ENCODE data around the gene B4GALNT3. TPM values are rescaled to one million over a fixed set of nuclear protein-coding genes. Genes with fewer than 3 reads are reported as not detected.
A peak's percentile ranks its signal among the peaks of the same experiment; 100 is the strongest.

B4GALNT3 gene
- total RNA-seq, 1 experiment from 2014 or later, result 23.3 TPM

DNA sequence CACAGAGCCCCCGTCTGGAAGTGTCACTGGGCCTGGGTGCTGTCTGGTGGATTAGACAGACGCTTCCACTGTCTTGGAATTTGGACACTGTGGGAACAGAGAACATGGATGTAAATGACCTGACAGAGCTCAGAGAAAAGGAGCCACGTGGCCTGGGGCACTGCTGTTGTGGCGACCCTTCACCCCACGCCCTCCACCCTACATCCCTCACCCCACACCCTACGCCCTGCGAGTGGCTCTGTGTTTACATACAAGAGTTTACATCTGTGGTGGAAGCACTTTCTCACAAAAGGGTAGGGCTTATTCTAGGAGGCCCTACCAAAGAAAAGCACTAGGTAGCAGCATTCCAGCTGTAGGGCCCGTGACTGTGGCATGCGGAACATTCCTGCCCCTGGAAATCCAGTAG lies 47.7 kb downstream of the B4GALNT3 start:
- no peak overlapping the region for H4K8ac ChIP-seq (replicated peaks; ENCODE audit: insufficient read length, low read depth, low read length)
- no CpG with 5 or more reads among the region's 9 CpGs for WGBS (ENCODE audit: extremely low coverage, insufficient read length, low lambda C conversion rate)
- H3K79me2 ChIP-seq (ENCODE audit: insufficient read depth, low read length), result no peaks in the 10 kb centered on the region
- no peak overlapping the region for H3K4ac ChIP-seq (ENCODE audit: low read depth, low read length)
- no peak overlapping the region for H2AFZ ChIP-seq (ENCODE audit: low read length)
- no peaks in the 10 kb centered on the region; the same call in 1 of the 2 replicates for H3K27me3 Mint-ChIP-seq (ENCODE audit: low read depth)
- H2AK5ac ChIP-seq (ENCODE audit: insufficient read length, low read length), result no peak overlapping the region
- H2BK5ac ChIP-seq (ENCODE audit: insufficient read length, low read length), result no peak overlapping the region
- no peak overlapping the region for H3T11ph ChIP-seq (ENCODE audit: low read length)
- no peak overlapping the region for H2BK12ac ChIP-seq (ENCODE audit: insufficient read length, low read depth, low read length)
- 0 out of 7 replicates have a peak overlapping the region, but pooled peaks of 2 of the 3 experiments have one; percentile 33 to 34 for H3K27ac Mint-ChIP-seq
- H2BK20ac ChIP-seq (ENCODE audit: low read depth, low read length, poor library complexity, severe bottlenecking), result no peak overlapping the region
- peaks cover 39 to 56% of the 10 kb centered on the region in 2 experiments for H3K4me1 Mint-ChIP-seq
- no peak overlapping the region for H3K56ac ChIP-seq (ENCODE audit: insufficient read length, low read depth, low read length)
- no peak overlapping the region for H3K4me3 Mint-ChIP-seq
- peaks cover 8 to 15% of the 10 kb centered on the region in 2 experiments; a peak in 4 of 5 replicates for H3K9me3 Mint-ChIP-seq
- H2BK120ac ChIP-seq (ENCODE audit: low read depth, low read length, poor library complexity, severe bottlenecking), result no peak overlapping the region
- no peak overlapping the region for H3K14ac ChIP-seq (ENCODE audit: insufficient read depth, low read length)
- no peak overlapping the region for H2BK15ac ChIP-seq (ENCODE audit: low read depth, low read length)
- H3K4me1 ChIP-seq (ENCODE audit: insufficient read depth, low read length), result peaks cover 9% of the 10 kb centered on the region; the same call in 1 of the 2 replicates
- TF ChIP-seq, protein P1, sequence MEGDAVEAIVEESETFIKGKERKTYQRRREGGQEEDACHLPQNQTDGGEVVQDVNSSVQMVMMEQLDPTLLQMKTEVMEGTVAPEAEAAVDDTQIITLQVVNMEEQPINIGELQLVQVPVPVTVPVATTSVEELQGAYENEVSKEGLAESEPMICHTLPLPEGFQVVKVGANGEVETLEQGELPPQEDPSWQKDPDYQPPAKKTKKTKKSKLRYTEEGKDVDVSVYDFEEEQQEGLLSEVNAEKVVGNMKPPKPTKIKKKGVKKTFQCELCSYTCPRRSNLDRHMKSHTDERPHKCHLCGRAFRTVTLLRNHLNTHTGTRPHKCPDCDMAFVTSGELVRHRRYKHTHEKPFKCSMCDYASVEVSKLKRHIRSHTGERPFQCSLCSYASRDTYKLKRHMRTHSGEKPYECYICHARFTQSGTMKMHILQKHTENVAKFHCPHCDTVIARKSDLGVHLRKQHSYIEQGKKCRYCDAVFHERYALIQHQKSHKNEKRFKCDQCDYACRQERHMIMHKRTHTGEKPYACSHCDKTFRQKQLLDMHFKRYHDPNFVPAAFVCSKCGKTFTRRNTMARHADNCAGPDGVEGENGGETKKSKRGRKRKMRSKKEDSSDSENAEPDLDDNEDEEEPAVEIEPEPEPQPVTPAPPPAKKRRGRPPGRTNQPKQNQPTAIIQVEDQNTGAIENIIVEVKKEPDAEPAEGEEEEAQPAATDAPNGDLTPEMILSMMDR (conservative IDR thresholded peaks at IDR 0.05), result no peak; the same call in 2 of the 3 replicates
- no peaks in the 10 kb centered on the region for H3K9me3 ChIP-seq (ENCODE audit: control insufficient read depth, low read depth, low read length)
- no peak overlapping the region for H3K18ac ChIP-seq (ENCODE audit: insufficient read length, low read depth, low read length)
- H4K20me1 ChIP-seq (ENCODE audit: control insufficient read depth, insufficient read depth, insufficient read length), result no peaks in the 10 kb centered on the region
- H4K91ac ChIP-seq (ENCODE audit: insufficient read length, low read depth, low read length), result no peak overlapping the region
- H3K79me1 ChIP-seq (ENCODE audit: insufficient read depth, low read depth, low read length, poor library complexity, severe bottlenecking), result no peaks in the 10 kb centered on the region
- H3K4me2 ChIP-seq (ENCODE audit: insufficient read depth, insufficient read length, low read length), result no peak overlapping the region
- H3K27me3 ChIP-seq (ENCODE audit: insufficient read depth, low read length), result no peaks in the 10 kb centered on the region
- no peak for DNase-seq
- H3K36me3 Mint-ChIP-seq (ENCODE audit: insufficient read depth in 1 of 3, low read depth in 3 of 3), result peaks cover 0 to 13% (median 5%) of the 10 kb centered on the region in 3 experiments; a peak in 4 of 7 replicates
- H3K23ac ChIP-seq (ENCODE audit: insufficient read length, low read depth, low read length), result no peak overlapping the region
- no peak overlapping the region for H3K27ac ChIP-seq (ENCODE audit: insufficient read length, low read depth, low read length)
- no peak overlapping the region for H4K5ac ChIP-seq (ENCODE audit: insufficient read length, low read depth, low read length)
- no peak overlapping the region for H3K9ac ChIP-seq (ENCODE audit: extremely low read depth, insufficient read length, low read length)
- H3K23me2 ChIP-seq (ENCODE audit: insufficient read length, low read depth, low read length, poor library complexity, severe bottlenecking), result no peaks in the 10 kb centered on the region

Measured in H9 (cell line).